ENCODE results near the gene KRT81.
"Not testable (repeated sequence)": the region's sequence is repeated elsewhere in the genome, so short reads cannot be mapped to it uniquely, and the experiment has no call there.

KRT81 gene

DNA sequence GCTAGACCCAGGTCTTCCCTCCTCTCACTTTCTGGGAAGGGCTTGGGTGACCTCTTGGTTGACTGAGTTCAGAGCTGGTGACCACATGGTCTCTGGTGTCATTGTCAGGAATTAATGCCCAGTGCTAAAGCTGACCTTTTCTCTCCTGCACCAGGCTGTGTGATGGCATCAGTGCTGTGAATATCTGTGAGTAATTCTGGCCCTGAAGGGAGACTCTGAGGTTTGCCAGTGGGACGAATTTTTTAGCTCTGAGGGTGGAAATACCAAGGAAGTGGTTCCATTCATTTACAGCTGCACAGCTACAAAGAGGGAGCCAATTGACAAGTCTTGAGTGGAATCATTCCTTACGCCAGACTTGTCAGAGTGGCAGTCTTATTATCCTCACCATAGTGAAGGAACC is 23.1 kb downstream of the KRT81 start:
- no peak for DNase-seq

DNA sequence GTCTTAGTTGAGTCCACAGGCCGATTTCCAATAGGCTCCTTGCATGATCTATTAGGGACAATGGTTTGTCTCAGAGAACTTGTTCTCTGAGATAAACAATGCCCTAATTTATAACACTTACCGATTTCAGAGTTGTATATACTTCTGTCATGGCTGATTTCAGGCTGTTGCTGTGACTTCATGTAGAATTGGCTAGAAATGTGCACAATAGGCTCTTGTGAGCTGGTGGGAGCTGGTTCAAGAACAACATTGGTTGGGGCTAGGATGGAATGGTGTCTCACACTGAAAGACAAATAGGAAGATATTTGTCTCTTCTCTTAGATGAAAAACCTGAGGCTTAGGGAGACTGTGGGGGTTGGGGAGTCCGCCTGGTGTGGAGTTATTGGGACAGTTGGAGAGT is 23.6 kb downstream of the KRT81 start:
- DNase-seq, result no peak

DNA sequence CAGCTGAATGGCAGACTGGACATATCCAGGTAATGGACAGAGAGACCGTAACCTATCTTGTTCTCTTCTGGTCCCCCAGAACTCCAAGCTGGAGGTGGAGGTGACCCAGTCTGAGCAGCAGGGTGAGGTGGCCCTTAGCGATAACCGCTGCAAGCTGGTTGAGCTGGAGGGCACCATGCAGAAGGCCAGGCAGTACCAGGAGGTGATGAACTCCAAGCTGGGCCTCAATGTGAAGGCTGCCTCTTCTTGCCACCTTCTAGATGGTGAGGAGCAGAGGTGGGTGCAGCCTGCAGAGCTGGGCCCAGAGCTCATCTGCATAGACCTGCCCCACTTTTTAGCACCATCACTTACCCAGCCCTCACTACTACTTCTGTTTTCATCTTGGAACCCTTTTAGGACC is 24.1 kb downstream of the KRT81 start:
- DNase-seq, result no peak

DNA sequence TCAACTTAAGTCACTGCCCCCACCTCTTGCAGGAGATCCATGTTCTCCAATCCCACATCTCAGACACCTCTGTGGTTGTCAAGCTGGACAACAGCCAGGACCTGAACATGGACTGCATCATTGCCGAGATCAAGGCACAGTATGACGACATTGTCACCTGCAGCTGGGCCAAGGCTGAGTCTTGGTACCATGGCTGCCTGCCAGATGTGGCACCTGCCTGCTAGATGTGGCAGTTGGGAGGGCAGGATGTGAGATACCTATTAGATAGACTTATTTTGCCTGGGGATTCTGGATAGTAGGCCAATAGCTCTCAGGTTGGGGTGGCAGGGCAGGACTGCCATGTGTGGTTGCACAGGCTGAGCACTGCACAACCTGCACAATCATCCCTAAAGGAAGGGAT is 24.8 kb downstream of the KRT81 start:
- no peak for DNase-seq

DNA sequence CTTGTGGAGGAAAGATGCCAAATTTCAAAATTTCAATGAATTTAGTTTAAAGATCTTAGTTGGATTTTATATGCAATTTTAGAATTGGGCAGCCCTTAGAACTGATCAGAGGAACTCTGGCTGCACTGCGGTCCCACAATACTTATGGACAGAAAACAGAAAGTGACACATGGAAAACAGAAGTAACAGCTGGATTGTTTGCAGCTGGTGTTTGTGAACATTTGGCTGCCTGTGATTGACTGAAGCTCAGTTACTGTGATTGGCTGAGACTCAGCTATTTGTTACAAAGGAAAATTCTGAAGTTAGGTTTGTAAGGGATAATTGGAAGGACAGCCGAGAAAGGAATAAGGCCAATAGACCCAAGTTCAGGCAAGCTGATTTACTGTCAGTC is 26.9 kb downstream of the KRT81 start:
- DNase-seq, result no peak

DNA sequence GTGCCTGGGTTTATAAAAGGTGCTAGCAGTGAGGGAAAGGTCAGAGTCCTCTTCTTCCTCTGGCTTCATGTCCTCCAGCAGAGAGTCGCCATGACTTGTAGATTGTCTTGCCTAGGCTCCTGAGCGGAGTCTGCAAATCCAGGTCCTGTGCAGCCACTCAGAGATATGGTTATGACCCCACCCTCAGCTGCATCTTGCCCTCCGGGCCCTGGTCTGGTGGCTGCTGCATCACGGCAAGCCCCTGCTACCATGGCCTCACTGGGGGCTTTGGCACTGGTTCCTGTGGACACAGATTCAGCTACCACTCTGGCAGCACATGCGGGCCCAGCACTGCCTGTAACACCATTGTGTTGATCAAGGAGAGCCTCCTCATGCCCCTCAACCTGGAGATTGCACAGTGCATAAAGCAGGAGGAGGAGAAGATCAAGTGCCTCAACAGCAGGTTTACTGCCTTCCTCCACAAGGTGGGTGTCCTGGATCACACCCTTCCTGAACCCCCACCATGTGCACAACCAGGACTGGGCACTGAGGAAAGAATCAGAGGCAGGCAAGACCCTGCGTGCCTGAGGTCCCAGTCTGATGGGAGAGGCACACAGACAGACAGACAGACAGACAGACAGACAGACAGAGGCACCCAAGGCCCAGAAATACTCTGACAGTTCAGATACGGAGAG is 27.4 kb downstream of the KRT81 start:
- DNase-seq, result no peak

DNA sequence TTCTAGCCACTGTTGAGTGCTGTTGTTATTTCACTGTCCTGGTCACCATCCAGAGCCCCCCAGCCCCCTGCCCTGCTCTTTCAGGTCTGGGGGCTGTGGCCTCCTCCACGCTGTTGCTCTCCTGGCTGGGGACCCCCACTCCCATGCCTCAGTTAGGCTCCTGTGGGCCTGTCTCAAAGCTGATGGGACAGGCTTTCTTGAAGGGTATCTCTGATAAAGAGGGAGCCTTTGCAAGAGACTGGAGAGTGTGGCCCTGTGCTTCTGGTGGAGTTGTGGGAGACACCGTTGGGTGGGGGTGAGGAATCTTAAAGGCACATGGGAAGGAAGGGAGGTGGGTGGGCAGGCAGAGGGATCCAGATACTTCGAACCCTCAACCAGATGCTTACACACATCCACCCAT is 29.0 kb downstream of the KRT81 start:
- no peak for DNase-seq

DNA sequence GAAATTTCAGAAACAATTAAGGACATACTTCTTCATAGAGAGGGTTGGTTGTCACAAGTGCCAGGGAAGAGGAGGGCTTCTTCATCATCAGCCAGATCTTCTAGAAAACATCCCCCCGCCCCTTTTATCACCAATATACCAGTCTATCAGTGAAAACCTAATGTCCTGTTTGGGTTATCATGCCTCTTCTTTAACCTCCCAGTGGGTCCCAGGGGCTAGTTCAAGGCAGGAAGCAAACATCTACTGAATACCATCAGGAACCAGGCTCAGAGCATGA is 30.2 kb downstream of the KRT81 start:
- DNase-seq, result no peak

DNA sequence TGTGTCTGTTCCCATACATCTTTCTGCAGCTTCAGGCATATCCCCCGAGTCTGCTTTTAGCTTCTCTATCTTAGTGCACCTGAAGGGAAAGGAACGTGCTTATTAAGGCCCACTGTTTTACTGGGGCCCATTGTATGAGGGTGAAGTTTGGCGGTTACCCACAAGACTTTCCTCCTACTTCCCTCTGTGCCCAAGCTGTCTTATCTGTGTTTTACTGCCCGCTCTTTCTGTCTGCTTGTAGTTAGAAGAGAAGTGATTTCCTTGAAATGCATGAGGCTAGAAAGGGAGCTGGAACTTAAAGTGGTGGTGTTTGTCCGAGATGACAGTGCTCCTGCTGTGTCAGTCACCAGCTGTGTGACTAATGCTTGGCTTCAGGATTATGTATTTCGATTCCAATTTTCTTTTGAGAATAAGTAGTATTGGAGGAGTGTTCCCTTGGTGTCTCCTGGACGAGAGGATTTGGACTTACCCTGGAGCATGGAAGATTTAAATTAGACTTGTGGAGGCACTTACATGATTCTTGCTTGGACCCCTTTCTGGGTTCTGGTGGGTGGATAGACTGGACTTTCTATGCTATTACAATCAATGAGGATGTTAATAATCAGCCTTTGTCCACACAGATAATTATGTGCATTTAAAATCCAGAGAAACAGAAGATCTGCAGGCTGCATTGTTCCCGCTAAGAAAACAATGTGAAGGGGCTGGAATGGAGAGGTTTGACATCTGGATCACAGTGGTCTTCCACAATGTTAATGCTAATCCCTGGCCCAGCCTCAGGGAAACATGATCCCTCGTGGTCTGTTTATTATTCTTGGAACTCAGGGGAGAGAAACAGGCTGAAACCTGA is 30.8 kb downstream of the KRT81 start:
- no peak for DNase-seq

DNA sequence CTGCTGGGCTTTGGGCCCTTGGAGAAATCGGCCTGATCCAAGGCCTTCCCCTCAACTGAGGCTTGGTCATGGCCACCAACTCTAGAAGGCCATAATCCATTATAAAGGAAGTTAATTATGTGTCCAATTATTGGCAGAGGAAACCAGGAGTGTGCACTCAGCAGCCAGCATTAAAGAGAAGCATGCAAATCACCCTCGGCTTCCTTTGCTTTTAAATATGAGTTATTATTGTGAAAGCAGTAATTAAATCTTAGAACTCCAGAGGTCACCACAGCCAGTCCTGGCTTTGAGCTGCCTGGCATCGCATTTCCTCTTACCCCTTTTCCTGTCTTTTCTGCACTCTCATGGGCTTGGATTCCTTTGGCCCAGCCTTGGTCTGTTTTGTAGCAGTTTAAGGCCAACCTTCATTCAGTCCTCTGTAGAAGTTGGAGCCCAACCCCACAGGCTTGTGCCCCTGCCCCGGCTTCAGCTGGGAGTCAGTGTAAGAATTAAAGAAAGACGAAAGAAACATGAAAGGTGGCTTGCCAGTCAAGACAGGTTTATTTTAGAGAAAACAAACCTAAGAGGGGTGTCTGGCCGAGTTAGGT is 31.6 kb downstream of the KRT81 start:
- DNase-seq, result no peak

DNA sequence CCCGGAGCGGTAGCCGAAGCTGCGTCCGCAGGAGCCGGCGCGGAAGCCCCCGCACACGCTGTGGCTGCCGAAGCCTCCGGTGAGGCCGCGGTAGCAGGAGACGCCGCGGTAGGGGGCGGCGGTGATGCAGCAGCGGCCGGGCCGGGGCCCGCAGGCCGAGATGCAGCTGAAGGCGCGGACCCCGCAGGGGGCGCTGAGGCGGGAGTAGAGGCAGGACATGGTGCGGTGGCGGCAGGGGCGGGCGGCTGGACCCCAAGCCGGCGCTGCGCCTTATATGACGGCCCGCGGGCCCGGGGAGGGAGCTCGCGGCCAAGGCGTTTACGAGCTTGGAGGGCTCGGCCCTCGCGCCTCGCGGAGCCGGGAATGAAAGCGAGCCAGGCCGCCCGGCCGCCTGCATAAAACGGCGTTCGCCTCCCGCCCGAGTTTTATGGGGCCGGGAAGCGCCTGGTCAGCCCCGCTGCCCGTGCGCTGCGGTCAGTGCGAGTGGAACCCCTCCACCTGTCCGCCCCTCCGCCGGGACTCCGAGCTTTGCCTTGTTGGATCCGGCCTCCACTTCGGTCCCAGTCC is 32.9 kb downstream of the KRT81 start:
- DNase-seq, result no peak

DNA sequence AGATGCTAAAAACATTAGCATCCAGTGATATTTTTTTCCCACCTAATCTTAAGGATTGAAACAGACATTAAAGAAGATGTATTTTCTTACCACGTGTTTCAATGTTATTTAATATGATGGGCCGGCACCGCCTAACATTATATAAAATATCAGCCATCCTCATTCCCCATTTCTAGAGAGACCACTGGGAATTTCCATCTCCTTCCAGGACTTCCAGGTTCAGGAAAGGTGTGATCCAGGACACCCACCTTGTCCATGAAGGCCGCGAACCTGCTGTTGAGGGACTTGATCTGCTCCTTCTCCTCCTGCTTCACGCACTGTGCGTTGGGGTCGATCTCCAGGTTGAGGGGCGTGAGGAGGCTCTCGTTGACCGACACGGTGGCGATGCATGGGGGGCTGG is 33.4 kb downstream of the KRT81 start:
- DNase-seq, result not testable (repeated sequence)

DNA sequence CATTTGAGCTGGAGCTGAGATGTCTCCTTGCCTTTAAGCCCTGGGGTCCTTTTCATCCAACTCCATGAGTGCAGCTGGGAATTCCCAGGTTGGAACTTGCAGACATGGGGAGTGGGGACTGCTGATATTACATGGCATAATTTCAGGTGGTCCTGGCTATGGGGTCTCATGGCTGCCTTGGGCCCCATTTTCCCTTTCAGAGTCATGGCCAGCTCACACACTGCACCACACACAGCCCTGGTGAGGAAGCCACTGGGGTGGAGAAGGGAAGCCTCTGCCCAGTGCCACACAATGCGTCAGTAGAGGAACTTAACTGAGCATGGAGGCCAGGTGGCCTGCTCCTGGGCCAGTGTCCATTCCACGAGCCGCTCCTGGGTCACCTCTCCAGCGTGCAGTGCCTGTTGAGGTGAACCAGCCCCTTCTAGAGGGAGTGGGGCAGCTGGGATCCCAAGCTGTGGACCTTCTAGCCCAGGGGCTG is 34.2 kb downstream of the KRT81 start:
- no peak for DNase-seq

DNA sequence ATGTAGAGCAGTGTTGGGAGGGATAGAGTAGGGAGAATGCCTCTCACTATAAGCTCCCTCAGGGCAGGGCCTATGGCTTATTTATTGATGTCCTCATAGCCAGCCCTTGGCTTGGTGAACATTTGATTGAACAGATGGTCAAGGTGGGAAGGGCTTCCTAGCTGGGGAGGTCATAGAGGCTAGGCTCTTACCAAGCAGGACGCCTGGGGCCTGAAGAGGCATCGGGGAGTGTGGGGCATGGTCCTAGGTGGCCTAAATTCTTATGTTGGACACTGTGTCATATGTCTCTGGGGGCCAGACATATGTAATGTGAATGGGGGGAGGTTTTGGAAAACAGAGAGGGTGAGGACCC is 34.8 kb downstream of the KRT81 start:
- DNase-seq, result no peak

DNA sequence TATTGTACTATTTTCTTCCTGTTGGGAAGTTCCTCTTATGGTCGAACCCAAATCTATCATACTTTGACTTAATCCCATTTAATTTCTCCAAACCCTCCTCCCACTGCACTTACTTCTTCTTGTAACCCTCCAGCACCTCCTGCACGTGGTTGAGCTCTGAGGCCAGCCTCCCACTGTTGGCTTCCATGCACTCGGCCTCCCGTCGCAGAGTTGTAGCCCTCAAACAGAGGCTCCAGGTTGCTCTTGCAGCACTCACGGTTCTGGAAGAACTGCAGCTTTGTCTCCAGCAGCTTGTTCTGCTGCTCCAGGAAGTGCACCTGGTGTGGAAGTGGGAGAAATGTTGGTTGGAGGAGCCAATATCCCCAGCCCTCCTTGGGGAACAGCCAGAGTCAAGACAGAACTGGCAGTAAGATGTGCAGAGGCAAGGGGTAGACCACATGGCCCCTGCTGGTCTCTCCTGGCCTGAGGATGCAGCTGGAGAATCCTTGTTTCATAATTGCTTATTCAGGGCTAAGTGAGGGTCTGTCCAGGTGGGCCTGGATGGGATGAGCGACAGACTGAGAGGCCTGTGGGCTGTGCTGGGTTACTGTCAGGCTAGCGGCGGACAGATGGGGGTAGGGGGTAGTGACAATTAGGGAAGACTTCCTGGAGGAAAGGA is 35.3 kb downstream of the KRT81 start:
- DNase-seq, result no peak

DNA sequence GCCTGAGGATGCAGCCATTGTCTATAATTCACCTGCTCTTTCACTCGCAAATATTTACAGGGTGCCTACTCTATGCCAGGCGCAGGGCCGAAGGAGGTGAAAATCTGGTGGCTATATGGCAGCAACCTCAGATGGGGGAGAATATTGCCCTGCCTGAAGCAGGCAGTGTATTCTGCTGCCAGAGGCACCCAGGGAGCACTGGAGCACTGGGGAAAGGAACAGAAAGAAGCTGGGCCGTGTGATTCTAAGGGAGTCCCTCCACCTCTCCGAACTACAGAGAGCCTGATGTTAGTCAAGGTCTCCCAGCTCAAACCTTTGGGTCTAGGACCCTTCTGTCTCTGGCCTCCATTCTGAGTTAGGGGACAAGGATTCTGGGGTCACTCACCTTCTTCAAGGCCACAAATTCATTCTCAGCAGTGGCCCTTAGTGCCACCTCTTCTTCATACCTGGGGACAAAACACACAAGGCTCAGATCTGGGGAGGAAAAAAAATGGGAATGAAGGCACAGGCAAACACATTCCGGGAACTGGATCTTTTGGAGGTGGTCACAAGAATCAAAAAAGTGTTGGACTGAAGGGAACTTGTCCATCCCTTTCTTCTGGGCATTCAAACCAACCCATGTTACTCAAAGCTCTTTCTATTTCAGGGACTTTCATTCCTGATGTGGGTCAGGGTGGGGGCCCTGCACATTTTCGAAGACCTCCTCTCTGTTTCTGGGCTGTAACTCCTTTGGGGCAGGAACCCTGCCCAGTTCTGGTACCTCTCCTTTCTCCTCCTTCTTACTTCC is 36.2 kb downstream of the KRT81 start:
- DNase-seq, result no peak

DNA sequence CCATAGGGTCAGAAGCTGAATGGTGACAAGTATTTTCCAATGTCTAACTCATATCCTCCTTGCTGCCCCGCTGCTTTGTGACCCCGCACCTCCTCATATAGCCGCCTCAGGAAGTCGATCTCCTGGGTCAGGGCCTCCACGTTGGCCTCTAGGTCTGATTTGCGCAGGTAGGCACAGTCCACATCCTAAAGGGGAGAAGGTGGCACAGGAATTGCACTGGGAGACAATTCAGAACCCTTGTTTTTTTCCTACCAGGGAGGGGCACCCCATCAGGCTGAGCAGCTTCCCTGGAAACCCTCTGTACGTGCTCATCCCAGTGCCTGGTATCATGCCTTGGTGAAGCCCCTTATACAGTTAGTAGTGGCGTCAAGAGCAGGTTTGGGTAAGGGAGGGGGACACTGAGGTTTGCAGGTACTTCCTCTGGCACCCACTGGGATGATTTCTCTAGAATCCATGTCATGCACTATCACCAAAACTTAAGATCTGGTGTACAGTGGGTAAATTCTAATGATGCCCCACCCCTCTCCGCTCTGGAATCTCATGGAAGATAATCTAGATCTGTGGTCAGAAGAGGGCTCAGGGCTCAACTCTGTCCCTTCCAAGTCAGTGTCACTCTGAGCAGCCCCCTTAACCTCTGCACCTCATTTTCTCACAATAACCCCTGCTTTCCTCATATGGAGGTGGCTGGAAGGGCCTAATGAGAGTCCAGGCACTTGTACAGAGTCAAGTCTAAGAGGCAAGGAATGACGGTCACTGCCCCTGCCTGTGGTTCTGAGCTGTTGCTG is 37.0 kb downstream of the KRT81 start:
- DNase-seq, result no peak

DNA sequence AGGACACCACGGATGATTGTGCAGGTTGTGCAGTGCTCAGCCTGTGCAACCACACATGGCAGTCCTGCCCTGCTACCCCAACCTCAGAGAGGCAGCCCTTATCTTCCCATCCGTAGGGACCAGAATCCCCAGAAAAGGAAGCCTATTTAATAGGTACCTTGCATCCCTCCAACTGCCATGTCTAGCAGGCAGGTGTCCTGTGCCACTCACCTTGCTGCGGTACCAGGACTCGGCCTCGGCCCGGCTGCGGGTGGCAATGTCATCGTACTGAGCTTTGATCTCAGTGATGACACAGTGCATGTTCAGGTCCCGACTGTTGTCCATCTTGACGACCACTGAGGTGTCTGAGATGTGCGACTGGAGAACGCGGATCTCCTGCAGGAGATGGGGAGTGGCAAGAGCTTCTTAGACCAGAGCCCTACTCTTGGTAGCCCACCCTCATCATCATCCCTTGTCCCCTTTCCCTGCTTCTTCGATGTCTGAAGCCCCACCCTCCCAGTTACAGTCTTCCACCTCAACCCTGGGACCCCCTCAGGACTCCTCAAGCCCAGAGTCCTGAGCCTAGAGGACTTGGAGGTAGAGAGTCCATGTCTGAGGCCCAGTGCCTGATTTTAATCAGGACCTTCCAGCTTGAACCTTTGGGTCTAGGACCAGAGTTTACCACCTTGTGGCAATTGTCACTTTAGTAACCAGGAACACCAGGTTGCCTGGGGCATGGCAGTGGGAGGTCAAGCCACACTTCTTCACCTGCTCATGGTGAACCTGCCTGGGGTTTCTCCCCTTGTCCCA is 37.7 kb downstream of the KRT81 start:
- DNase-seq, result no peak

DNA sequence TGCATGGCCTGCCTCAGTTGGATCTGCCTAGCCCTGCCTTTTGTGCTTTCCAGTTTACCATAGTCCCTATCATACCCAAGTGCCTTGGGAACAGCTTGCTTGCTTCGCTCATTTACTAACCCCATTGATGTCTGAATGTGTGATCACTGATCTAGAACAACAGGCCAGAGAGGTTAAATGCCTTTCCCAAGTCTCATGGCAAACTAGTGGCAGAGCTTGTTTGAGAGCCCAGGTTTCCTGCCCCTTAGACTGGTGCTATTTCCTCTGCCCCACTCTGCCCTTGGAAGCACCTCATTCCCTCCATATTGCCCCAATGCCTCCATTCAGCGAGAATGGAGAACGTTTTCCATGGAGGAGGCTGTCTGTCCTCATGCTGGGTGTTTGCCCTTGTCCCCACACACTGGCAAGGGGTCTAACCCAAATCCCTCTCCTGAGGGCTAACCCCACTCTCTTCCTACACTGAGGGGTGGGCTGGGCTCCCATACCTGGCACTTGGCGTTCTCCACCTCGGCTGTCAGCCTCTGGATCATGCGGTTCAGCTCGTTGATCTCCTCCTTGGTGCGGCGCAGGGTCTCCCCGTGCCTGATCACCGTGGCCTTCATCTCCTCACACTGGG is 38.5 kb downstream of the KRT81 start:
- no peak for DNase-seq

DNA sequence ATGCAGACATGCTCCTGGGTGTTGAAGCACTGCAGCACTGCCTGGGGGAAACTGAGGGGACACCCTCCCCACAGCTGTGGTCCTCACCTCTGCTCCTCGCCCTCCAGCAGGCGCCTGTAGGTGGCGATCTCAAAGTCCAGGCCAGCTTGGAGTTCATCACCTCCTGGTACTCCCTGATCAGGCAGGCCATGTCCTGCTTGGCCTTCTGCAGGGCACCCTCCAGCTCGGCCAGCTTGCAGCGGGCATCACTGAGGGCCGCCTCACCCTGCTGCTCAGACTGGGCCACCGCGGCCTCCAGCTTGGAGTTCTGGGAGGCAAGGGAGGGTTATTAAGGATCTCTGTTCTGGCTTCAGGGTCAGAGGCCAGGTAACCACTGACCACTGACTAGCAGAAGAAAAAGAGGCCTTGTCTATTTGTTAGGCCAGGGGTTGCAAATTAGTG is 39.1 kb downstream of the KRT81 start:
- not testable (repeated sequence) for DNase-seq

Data from inflammatory macrophage treated with lipopolysaccharide for 4 hours (primary cell).